WTC11 (cell line): Measurements from ENCODE around the gene RBM48. TPM values are rescaled to one million over a fixed set of nuclear protein-coding genes. Genes with fewer than 3 reads are reported as not detected.

Experiments
- ATAC-seq: fragments of 200-7000 bp; cut with Tn5 transposase; 2 replicates; pipeline ENCODE4 v1.10.0; 2021; ENCODE audit warnings: mild to moderate bottlenecking, moderate library complexity
- CTCF ChIA-PET: fragments of 300-600 bp; sonication (Branson Sonifier 250); formaldehyde crosslinking; loops from one replicate; lab custom pipeline; 2021; ENCODE audit warnings: antibody characterized with exemption; lab: Charles Lee
- POLR2A ChIA-PET: fragments of 350-600 bp; sonication (Branson Sonifier 250); formaldehyde crosslinking; loops from one replicate; lab custom pipeline; 2021; ENCODE audit warnings: antibody characterized with exemption; lab: Charles Lee
- DNase-seq: peaks from one replicate; pipeline ENCODE4 v3.0.0; 2021; ENCODE audit warnings: low spot score
- H3K27ac Mint-ChIP-seq: 2 replicates; pipeline ENCODE4 v1.8.0; 2021; ENCODE audit warnings: mixed read lengths
- H3K27me3 Mint-ChIP-seq: 2 replicates; pipeline ENCODE4 v1.8.0; 2021; ENCODE audit warnings: low read depth, mild to moderate bottlenecking, moderate library complexity, mixed read lengths
- H3K36me3 Mint-ChIP-seq: 2 replicates; pipeline ENCODE4 v1.8.0; 2021; ENCODE audit warnings: mixed read lengths
- H3K4me1 Mint-ChIP-seq: 2 replicates; pipeline ENCODE4 v1.8.0; 2022; ENCODE audit warnings: mixed read lengths
- H3K4me3 Mint-ChIP-seq: 2 replicates; pipeline ENCODE4 v1.8.0; 2021; ENCODE audit warnings: mild to moderate bottlenecking, moderate library complexity, mixed read lengths
- H3K9me3 Mint-ChIP-seq: 2 replicates; pipeline ENCODE4 v1.8.0; 2021; ENCODE audit warnings: mixed read lengths
- CREB1 ChIP-seq: sonication (generic); formaldehyde crosslinking; IDR thresholded peaks from 2 replicates; pipeline ENCODE4 v1.8.0; 2023; ENCODE audit warnings: mild to moderate bottlenecking, missing genetic modification reagents
- FOXP1 ChIP-seq: sonication (generic); formaldehyde crosslinking; IDR thresholded peaks from 2 replicates; pipeline ENCODE4 v1.8.0; 2022; ENCODE audit warnings: missing genetic modification reagents, mild to moderate bottlenecking, moderate library complexity, borderline replicate concordance
- GTF2I ChIP-seq: fragments of 250-450 bp; sonication (Bioruptor Pico); conservative IDR thresholded peaks from 2 replicates; pipeline ENCODE4 v1.4.0; 2021; ENCODE audit warnings: mild to moderate bottlenecking
- MXD4 ChIP-seq: fragments of 250-450 bp; sonication (Bioruptor Pico); IDR thresholded peaks from 2 replicates; pipeline ENCODE4 v1.8.0; 2021; ENCODE audit warnings: mild to moderate bottlenecking, moderate library complexity, borderline replicate concordance
- NR1H2 ChIP-seq: sonication (generic); formaldehyde crosslinking; IDR thresholded peaks from 2 replicates; pipeline ENCODE4 v1.9.0; 2021; ENCODE audit warnings: mild to moderate bottlenecking, moderate library complexity, missing genetic modification reagents
- PRRX2 ChIP-seq: fragments of 250-450 bp; sonication (Bioruptor Pico); IDR thresholded peaks from 2 replicates; pipeline ENCODE4 v1.8.0; 2021; ENCODE audit warnings: mild to moderate bottlenecking
- RORB ChIP-seq: fragments of 250-450 bp; sonication (Bioruptor Pico); IDR thresholded peaks from 2 replicates; pipeline ENCODE4 v1.9.0; 2021; ENCODE audit warnings: mild to moderate bottlenecking
- ZBTB21 ChIP-seq: sonication (generic); formaldehyde crosslinking; IDR thresholded peaks from 2 replicates; pipeline ENCODE4 v1.8.1; 2023; ENCODE audit warnings: mild to moderate bottlenecking, missing genetic modification reagents, borderline replicate concordance
- ZNF317 ChIP-seq: sonication (generic); formaldehyde crosslinking; IDR thresholded peaks from 2 replicates; pipeline ENCODE4 v1.8.1; 2023; ENCODE audit warnings: low read depth, mild to moderate bottlenecking, moderate library complexity, missing genetic modification reagents, borderline replicate concordance
- ZNF416 ChIP-seq: fragments of 250-450 bp; sonication (Bioruptor Pico); IDR thresholded peaks from 2 replicates; pipeline ENCODE4 v1.9.0; 2021; ENCODE audit warnings: mild to moderate bottlenecking, inconsistent platforms
- total RNA-seq: library from RNA; stranded (reverse); gene quantifications from 3 replicates; pipeline ENCODE4 v1.2.3, GENCODE V29; 2021
- TF ChIP-seq, protein P1 (sequence below): sonication (generic); formaldehyde crosslinking; IDR thresholded peaks from 2 replicates; pipeline ENCODE4 v1.8.0; 2022; ENCODE audit warnings: mild to moderate bottlenecking, missing genetic modification reagents
- TF ChIP-seq, protein P2 (sequence below): fragments of 250-450 bp; sonication (Bioruptor Pico); IDR thresholded peaks from 2 replicates; pipeline ENCODE4 v1.9.0; 2021; ENCODE audit warnings: mild to moderate bottlenecking, borderline replicate concordance
- TF ChIP-seq, protein P3 (sequence below): fragments of 250-450 bp; sonication (Bioruptor Pico); IDR thresholded peaks from 2 replicates; pipeline ENCODE4 v1.9.0; 2021; ENCODE audit warnings: mild to moderate bottlenecking
- TF ChIP-seq, protein P4 (sequence below): sonication (generic); formaldehyde crosslinking; conservative IDR thresholded peaks from 2 replicates; pipeline ENCODE4 v1.8.1; 2022; ENCODE audit warnings: mild to moderate bottlenecking, missing genetic modification reagents
- TF ChIP-seq, protein P5 (sequence below): sonication (generic); formaldehyde crosslinking; IDR thresholded peaks from 2 replicates; pipeline ENCODE4 v1.8.0; 2022; ENCODE audit warnings: mild to moderate bottlenecking, missing genetic modification reagents
- TF ChIP-seq, protein P6 (sequence below): sonication (generic); formaldehyde crosslinking; IDR thresholded peaks from 2 replicates; pipeline ENCODE4 v1.8.1; 2023; ENCODE audit warnings: mild to moderate bottlenecking, missing genetic modification reagents, borderline replicate concordance
- TF ChIP-seq, protein P7 (sequence below): sonication (generic); formaldehyde crosslinking; IDR thresholded peaks from 2 replicates; pipeline ENCODE4 v1.8.1; 2023; ENCODE audit warnings: mild to moderate bottlenecking, missing genetic modification reagents
- TF ChIP-seq, protein P8 (sequence below): sonication (generic); formaldehyde crosslinking; IDR thresholded peaks from 2 replicates; pipeline ENCODE4 v1.8.1; 2022; ENCODE audit warnings: low read depth, mild to moderate bottlenecking, moderate library complexity, missing genetic modification reagents, borderline replicate concordance
- TF ChIP-seq, protein P9 (sequence below): sonication (generic); formaldehyde crosslinking; IDR thresholded peaks from 2 replicates; pipeline ENCODE4 v1.8.1; 2023; ENCODE audit warnings: mild to moderate bottlenecking, missing genetic modification reagents, moderate library complexity
- TF ChIP-seq, protein P10 (sequence below): sonication (generic); formaldehyde crosslinking; IDR thresholded peaks from 2 replicates; pipeline ENCODE4 v1.8.0; 2022; ENCODE audit warnings: mild to moderate bottlenecking, missing genetic modification reagents

Gene RBM48
- total RNA-seq, 1 experiment from 2014 or later = 8.0 TPM

DNA sequence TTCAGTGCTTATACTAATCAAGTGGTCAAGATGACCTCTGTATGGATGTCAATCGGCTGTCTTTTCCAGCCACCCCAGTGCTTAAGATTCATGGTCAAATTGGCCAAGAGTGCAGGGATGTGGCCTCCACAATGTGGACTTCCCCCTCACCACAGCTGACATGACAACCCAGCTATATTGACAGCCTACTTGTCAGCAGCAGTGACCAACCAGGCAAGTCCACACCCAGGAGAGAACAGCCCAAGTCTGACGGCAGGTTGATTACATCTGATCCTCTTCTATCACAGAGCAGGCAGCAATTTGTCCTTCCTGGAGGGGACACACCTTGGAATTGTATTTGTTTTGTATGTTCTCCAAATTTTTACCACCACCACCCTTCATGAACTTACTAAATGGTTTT, 42.6 kb upstream of the RBM48 start (continued):
- TF ChIP-seq, protein P1, sequence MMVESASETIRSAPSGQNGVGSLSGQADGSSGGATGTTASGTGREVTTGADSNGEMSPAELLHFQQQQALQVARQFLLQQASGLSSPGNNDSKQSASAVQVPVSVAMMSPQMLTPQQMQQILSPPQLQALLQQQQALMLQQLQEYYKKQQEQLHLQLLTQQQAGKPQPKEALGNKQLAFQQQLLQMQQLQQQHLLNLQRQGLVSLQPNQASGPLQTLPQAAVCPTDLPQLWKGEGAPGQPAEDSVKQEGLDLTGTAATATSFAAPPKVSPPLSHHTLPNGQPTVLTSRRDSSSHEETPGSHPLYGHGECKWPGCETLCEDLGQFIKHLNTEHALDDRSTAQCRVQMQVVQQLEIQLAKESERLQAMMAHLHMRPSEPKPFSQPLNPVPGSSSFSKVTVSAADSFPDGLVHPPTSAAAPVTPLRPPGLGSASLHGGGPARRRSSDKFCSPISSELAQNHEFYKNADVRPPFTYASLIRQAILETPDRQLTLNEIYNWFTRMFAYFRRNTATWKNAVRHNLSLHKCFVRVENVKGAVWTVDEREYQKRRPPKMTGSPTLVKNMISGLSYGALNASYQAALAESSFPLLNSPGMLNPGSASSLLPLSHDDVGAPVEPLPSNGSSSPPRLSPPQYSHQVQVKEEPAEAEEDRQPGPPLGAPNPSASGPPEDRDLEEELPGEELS (CRISPR knock-in tag) = no peak
- TF ChIP-seq, protein P2, sequence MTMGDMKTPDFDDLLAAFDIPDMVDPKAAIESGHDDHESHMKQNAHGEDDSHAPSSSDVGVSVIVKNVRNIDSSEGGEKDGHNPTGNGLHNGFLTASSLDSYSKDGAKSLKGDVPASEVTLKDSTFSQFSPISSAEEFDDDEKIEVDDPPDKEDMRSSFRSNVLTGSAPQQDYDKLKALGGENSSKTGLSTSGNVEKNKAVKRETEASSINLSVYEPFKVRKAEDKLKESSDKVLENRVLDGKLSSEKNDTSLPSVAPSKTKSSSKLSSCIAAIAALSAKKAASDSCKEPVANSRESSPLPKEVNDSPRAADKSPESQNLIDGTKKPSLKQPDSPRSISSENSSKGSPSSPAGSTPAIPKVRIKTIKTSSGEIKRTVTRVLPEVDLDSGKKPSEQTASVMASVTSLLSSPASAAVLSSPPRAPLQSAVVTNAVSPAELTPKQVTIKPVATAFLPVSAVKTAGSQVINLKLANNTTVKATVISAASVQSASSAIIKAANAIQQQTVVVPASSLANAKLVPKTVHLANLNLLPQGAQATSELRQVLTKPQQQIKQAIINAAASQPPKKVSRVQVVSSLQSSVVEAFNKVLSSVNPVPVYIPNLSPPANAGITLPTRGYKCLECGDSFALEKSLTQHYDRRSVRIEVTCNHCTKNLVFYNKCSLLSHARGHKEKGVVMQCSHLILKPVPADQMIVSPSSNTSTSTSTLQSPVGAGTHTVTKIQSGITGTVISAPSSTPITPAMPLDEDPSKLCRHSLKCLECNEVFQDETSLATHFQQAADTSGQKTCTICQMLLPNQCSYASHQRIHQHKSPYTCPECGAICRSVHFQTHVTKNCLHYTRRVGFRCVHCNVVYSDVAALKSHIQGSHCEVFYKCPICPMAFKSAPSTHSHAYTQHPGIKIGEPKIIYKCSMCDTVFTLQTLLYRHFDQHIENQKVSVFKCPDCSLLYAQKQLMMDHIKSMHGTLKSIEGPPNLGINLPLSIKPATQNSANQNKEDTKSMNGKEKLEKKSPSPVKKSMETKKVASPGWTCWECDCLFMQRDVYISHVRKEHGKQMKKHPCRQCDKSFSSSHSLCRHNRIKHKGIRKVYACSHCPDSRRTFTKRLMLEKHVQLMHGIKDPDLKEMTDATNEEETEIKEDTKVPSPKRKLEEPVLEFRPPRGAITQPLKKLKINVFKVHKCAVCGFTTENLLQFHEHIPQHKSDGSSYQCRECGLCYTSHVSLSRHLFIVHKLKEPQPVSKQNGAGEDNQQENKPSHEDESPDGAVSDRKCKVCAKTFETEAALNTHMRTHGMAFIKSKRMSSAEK (CRISPR knock-in tag) = no peak
- no peak for TF ChIP-seq NR1H2
- no peak for TF ChIP-seq ZNF416 (CRISPR knock-in tag)
- TF ChIP-seq, all 79 proteins: peak for 0

DNA sequence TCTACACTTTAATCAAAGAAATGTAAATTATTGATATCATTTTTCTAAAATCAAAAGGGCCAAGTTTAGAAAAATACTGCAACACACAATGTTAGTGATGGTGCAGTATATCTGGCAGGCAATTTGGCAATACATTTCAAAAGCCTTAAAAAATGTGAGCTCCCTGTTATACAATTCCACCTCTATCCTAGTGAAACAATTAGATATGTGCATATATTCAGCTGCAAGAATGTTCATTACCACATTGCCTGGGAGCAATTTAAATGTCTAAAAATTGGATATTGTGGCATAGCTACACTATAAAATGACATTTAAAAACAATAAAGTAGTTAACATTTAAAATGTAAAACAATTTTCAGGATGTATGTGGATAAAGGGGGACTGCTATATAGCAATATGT, 40.8 kb upstream of the RBM48 start:
- Mint-ChIP-seq H3K9me3 (no peaks in the 10 kb centered on the region), H3K4me3 (no peak overlapping the region), H3K27ac (no peak overlapping the region), H3K4me1 (no peaks in the 10 kb centered on the region), H3K27me3 (no peaks in the 10 kb centered on the region), H3K36me3 (peaks cover 39% of the 10 kb centered on the region)
- CTCF ChIA-PET = interaction anchor here (0.5 kb wide), 1 partner anchor 103 kb away, joined by 4 read pairs; no protein-coding TSS in a partner anchor
- DNase-seq (no peak), ATAC-seq (no peak)
- POLR2A ChIA-PET = no interaction called here
- TF ChIP-seq RORB (CRISPR knock-in tag) = no peak
- TF ChIP-seq, protein P3, sequence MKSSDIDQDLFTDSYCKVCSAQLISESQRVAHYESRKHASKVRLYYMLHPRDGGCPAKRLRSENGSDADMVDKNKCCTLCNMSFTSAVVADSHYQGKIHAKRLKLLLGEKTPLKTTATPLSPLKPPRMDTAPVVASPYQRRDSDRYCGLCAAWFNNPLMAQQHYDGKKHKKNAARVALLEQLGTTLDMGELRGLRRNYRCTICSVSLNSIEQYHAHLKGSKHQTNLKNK (CRISPR knock-in tag) = no peak
- no peak for TF ChIP-seq ZNF317 (CRISPR knock-in tag)
- TF ChIP-seq, protein P4, sequence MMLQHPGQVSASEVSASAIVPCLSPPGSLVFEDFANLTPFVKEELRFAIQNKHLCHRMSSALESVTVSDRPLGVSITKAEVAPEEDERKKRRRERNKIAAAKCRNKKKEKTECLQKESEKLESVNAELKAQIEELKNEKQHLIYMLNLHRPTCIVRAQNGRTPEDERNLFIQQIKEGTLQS (CRISPR knock-in tag) = no peak
- TF ChIP-seq CREB1 (CRISPR knock-in tag) = no peak
- TF ChIP-seq, protein P5, sequence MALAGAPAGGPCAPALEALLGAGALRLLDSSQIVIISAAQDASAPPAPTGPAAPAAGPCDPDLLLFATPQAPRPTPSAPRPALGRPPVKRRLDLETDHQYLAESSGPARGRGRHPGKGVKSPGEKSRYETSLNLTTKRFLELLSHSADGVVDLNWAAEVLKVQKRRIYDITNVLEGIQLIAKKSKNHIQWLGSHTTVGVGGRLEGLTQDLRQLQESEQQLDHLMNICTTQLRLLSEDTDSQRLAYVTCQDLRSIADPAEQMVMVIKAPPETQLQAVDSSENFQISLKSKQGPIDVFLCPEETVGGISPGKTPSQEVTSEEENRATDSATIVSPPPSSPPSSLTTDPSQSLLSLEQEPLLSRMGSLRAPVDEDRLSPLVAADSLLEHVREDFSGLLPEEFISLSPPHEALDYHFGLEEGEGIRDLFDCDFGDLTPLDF (CRISPR knock-in tag) = no peak
- TF ChIP-seq GTF2I (CRISPR knock-in tag) = no peak
- TF ChIP-seq, protein P6, sequence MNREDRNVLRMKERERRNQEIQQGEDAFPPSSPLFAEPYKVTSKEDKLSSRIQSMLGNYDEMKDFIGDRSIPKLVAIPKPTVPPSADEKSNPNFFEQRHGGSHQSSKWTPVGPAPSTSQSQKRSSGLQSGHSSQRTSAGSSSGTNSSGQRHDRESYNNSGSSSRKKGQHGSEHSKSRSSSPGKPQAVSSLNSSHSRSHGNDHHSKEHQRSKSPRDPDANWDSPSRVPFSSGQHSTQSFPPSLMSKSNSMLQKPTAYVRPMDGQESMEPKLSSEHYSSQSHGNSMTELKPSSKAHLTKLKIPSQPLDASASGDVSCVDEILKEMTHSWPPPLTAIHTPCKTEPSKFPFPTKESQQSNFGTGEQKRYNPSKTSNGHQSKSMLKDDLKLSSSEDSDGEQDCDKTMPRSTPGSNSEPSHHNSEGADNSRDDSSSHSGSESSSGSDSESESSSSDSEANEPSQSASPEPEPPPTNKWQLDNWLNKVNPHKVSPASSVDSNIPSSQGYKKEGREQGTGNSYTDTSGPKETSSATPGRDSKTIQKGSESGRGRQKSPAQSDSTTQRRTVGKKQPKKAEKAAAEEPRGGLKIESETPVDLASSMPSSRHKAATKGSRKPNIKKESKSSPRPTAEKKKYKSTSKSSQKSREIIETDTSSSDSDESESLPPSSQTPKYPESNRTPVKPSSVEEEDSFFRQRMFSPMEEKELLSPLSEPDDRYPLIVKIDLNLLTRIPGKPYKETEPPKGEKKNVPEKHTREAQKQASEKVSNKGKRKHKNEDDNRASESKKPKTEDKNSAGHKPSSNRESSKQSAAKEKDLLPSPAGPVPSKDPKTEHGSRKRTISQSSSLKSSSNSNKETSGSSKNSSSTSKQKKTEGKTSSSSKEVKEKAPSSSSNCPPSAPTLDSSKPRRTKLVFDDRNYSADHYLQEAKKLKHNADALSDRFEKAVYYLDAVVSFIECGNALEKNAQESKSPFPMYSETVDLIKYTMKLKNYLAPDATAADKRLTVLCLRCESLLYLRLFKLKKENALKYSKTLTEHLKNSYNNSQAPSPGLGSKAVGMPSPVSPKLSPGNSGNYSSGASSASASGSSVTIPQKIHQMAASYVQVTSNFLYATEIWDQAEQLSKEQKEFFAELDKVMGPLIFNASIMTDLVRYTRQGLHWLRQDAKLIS (CRISPR knock-in tag) = no peak
- TF ChIP-seq, protein P7, sequence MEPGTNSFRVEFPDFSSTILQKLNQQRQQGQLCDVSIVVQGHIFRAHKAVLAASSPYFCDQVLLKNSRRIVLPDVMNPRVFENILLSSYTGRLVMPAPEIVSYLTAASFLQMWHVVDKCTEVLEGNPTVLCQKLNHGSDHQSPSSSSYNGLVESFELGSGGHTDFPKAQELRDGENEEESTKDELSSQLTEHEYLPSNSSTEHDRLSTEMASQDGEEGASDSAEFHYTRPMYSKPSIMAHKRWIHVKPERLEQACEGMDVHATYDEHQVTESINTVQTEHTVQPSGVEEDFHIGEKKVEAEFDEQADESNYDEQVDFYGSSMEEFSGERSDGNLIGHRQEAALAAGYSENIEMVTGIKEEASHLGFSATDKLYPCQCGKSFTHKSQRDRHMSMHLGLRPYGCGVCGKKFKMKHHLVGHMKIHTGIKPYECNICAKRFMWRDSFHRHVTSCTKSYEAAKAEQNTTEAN (CRISPR knock-in tag) = no peak
- TF ChIP-seq, protein P8, sequence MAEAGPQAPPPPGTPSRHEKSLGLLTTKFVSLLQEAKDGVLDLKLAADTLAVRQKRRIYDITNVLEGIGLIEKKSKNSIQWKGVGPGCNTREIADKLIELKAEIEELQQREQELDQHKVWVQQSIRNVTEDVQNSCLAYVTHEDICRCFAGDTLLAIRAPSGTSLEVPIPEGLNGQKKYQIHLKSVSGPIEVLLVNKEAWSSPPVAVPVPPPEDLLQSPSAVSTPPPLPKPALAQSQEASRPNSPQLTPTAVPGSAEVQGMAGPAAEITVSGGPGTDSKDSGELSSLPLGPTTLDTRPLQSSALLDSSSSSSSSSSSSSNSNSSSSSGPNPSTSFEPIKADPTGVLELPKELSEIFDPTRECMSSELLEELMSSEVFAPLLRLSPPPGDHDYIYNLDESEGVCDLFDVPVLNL = no peak
- TF ChIP-seq FOXP1 (CRISPR knock-in tag) = no peak
- TF ChIP-seq, protein P9, sequence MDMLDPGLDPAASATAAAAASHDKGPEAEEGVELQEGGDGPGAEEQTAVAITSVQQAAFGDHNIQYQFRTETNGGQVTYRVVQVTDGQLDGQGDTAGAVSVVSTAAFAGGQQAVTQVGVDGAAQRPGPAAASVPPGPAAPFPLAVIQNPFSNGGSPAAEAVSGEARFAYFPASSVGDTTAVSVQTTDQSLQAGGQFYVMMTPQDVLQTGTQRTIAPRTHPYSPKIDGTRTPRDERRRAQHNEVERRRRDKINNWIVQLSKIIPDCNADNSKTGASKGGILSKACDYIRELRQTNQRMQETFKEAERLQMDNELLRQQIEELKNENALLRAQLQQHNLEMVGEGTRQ (CRISPR knock-in tag) = no peak
- TF ChIP-seq MXD4 (CRISPR knock-in tag) = no peak
- TF ChIP-seq, protein P10, sequence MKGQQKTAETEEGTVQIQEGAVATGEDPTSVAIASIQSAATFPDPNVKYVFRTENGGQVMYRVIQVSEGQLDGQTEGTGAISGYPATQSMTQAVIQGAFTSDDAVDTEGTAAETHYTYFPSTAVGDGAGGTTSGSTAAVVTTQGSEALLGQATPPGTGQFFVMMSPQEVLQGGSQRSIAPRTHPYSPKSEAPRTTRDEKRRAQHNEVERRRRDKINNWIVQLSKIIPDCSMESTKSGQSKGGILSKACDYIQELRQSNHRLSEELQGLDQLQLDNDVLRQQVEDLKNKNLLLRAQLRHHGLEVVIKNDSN (CRISPR knock-in tag) = no peak
- TF ChIP-seq ZBTB21 (CRISPR knock-in tag) = no peak
- TF ChIP-seq PRRX2 = no peak
